Measurements from ENCODE around the gene GFPT2. TPM values are rescaled to one million over a fixed set of nuclear protein-coding genes. Genes with fewer than 3 reads are reported as not detected.

GFPT2 gene
- total and polyA plus RNA-seq, 8 donors, result 5.2 to 17.6 (median 8.9) TPM

- peaks cover 0 to 5% of the 10 kb centered on the region in 2 donors for H3K27me3 ChIP-seq
- H3K27ac ChIP-seq, result peak overlapping the region in 1 of 2 donors; percentile 14
- H3K36me3 ChIP-seq, result peaks cover 0 to 8% of the 10 kb centered on the region in 2 donors
- H3K4me3 ChIP-seq, result peak overlapping the region; percentile 8 to 20
- intact Hi-C loops (cut with DNase I), result no loop called here
- no peaks in the 10 kb centered on the region for H3K4me1 ChIP-seq
- H3K9me3 ChIP-seq, result no peaks in the 10 kb centered on the region
- TF ChIP-seq CTCF (IDR thresholded peaks at IDR 0.05), result no peak
- ATAC-seq, result peak; percentile 94
- DNase-seq, result peak in 3 of 4 donors; percentile 83 to 94 (median 87)
These were observed 39.2 kb downstream of the GFPT2 start for GRCh38 chr5:180313677-180314505.

DNA sequence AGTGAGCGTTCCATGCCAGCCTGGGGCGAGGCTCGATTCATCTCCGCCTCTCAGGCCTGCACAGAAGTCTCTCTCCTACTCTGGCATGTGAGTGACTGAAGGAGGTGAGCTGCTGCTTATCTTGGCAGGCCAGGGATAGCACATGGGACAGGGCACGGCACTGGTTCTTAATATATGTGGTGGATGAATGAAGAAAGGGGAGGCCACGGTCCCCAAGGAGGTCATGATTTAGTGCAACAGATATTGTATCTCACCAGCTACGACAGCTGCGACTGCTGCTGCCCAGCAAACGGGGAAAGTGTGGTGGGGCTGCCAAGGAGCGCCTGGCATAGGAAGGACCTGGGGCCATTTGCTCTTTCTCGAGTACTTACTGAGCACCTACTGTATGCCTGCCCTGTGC is 41.9 kb downstream of the GFPT2 start:
- TF ChIP-seq CTCF (IDR thresholded peaks at IDR 0.05), result no peak
- ATAC-seq, result no peak
- intact Hi-C loops (cut with DNase I), result no loop called here

GRCh38 chr5:180306796-180307195 is 46.3 kb downstream of the GFPT2 start:
- Histone ChIP-seq H3K4me3 (no peak overlapping the region), H3K27ac (no peak overlapping the region), H3K9me3 (no peaks in the 10 kb centered on the region), H3K27me3 (no peaks in the 10 kb centered on the region), H3K36me3 (peaks cover 0 to 9% of the 10 kb centered on the region in 2 donors), H3K4me1 (no peaks in the 10 kb centered on the region)
- intact Hi-C loops (cut with DNase I), result no loop called here
- no peak for TF ChIP-seq CTCF (IDR thresholded peaks at IDR 0.05)
- no peak for ATAC-seq
- no peak for DNase-seq

More for the DNA sequence above, 41.9 kb downstream of the GFPT2 start:
- Histone ChIP-seq H3K4me3 (no peak overlapping the region), H3K4me1 (no peaks in the 10 kb centered on the region), H3K9me3 (no peaks in the 10 kb centered on the region), H3K27me3 (no peaks in the 10 kb centered on the region), H3K27ac (no peak overlapping the region), H3K36me3 (peaks cover 0 to 3% of the 10 kb centered on the region in 2 donors)
- DNase-seq, result no peak

- no peak for TF ChIP-seq CTCF (IDR thresholded peaks at IDR 0.05)
- H3K36me3 ChIP-seq, result peaks cover 0 to 6% of the 10 kb centered on the region in 2 donors
- no peaks in the 10 kb centered on the region for H3K27me3 ChIP-seq
- no peak overlapping the region for H3K4me3 ChIP-seq
- ATAC-seq, result no peak
- no peaks in the 10 kb centered on the region for H3K4me1 ChIP-seq
- no peaks in the 10 kb centered on the region for H3K9me3 ChIP-seq
- no peak for DNase-seq
- no peak overlapping the region for H3K27ac ChIP-seq
- intact Hi-C loops (cut with DNase I), result no loop called here
These were observed 47.7 kb downstream of the GFPT2 start for GRCh38 chr5:180305481-180305880.

DNA sequence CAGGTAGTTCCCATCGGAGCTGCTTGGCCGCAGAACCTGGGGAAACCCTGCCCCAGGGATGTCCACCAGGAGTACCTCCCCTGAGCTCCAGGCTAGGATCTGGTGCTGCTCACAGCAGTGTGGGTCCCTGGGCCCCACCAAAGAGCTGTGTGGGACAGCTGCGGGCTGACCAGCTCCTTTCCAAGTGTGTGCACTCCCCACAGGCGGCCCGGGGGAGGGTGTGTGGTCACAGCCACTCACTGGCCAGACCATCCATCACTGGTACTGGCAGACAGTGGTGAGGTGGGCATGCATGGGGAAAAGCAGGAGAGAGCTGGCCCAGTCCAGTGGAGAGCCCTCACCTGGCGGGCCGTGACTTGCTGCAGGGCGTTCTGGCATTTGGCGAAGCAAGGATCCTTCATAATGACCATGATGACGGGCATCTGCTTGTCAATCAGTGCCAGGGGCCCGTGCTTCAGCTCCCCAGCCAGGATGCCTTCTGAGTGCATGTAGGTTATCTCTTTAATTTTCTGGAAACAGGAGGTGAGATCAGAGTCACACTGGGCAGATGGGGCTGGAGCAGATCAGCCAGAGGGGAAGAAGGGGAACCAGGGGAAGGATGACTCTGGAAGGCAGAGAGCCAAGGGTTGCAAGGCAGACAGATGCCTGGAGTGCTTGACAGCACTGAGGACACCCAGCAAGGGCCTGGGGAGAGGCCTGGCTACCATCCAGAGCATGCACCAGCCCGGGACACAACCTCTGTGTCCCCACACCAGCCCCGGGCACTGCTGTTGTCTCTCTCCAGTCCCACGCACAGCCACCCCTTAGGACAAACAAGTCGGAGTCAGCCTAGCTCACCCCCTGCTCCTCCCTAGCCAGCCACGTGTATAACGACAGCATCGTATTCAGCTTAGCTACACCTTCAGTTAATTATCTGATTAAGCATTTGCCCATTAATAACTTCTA is 48.4 kb downstream of the GFPT2 start:
- no peak for ATAC-seq
- H3K4me3 ChIP-seq, result no peak overlapping the region
- H3K9me3 ChIP-seq, result no peaks in the 10 kb centered on the region
- no peak for TF ChIP-seq CTCF (IDR thresholded peaks at IDR 0.05)
- no peak for DNase-seq
- intact Hi-C loops (cut with DNase I), result no loop called here
- peaks cover 0 to 6% of the 10 kb centered on the region in 2 donors for H3K36me3 ChIP-seq
- no peaks in the 10 kb centered on the region for H3K27me3 ChIP-seq
- no peaks in the 10 kb centered on the region for H3K4me1 ChIP-seq
- H3K27ac ChIP-seq, result no peak overlapping the region
